B cell (primary cell): ENCODE data around the gene GLIS1. TPM values are rescaled to one million over a fixed set of nuclear protein-coding genes. Genes with fewer than 3 reads are reported as not detected.

ENCODE experiments used
- ATAC-seq: fragments of 200-7000 bp; cut with Tn5 transposase; one replicate; pipeline ENCODE4 v1.10.0; 2021; ENCODE audit warnings: low read depth, mild to moderate bottlenecking, moderate number of reproducible peaks, moderate library complexity
- CTCF ChIA-PET: fragments of 350-600 bp; sonication (Branson Sonifier 250); formaldehyde crosslinking; loops from one replicate; lab custom pipeline; 2021; ENCODE audit warnings: antibody characterized with exemption, inconsistent platforms; lab: Charles Lee
- POLR2A ChIA-PET: fragments of 350-600 bp; sonication (Branson Sonifier 250); formaldehyde crosslinking; loops from one replicate; lab custom pipeline; 2021; ENCODE audit warnings: antibody characterized with exemption; lab: Charles Lee
- DNase-seq: peaks from one replicate; pipeline ENCODE4 v3.0.0; 2013
- H2AFZ ChIP-seq: 2 replicates; pipeline ENCODE4 v1.6.1; 2012; ENCODE audit warnings: mild to moderate bottlenecking, low read depth, low read length; ENCODE audit not compliant: insufficient read depth, poor library complexity, severe bottlenecking
- H3K27ac ChIP-seq, 2 donors: 1 replicate in 1 of 2; 2 replicates in 1 of 2; pipeline ENCODE4 v1.5.1; 2012 to 2013; ENCODE audit warnings: low read length in 2 of 2, mild to moderate bottlenecking in 2 of 2, moderate library complexity in 1 of 2
- H3K27me3 ChIP-seq, 4 experiments: fragments of 200-600 bp in 1 of 4; sonication (generic) in 1 of 4; replicated peaks in 1 of 4; 1 replicate in 2 of 4; 2 replicates in 2 of 4; pipeline versions ENCODE4 v1.6.1 to v1.7.0; 2013 to 2016; ENCODE audit warnings: low read length in 3 of 4, mild to moderate bottlenecking in 2 of 4, mixed read lengths in 1 of 4, moderate library complexity in 1 of 4; ENCODE audit not compliant: insufficient read depth in 4 of 4, control insufficient read depth in 3 of 4; ENCODE audit errors: control extremely low read depth in 1 of 4
- H3K36me3 ChIP-seq, 2 experiments: replicated peaks in 1 of 2; 1 replicate in 1 of 2; 2 replicates in 1 of 2; pipeline versions ENCODE4 v1.6.1 to v1.7.1; 2013; ENCODE audit warnings: low read length in 1 of 2; ENCODE audit not compliant: insufficient read depth in 2 of 2, control insufficient read depth in 1 of 2; ENCODE audit errors: control extremely low read depth in 1 of 2, extremely low read depth in 1 of 2
- H3K4me1 ChIP-seq, 2 donors: fragments of 200-600 bp in 1 of 2; sonication (generic) in 1 of 2; 1 replicate in 1 of 2; 2 replicates in 1 of 2; pipeline versions ENCODE4 v1.5.1 to v1.6.1; 2013 to 2017; ENCODE audit warnings: low read length in 2 of 2; ENCODE audit not compliant: control insufficient read depth in 2 of 2, insufficient read depth in 2 of 2
- H3K4me2 ChIP-seq: replicated peaks from 2 replicates; pipeline ENCODE3; 2012; ENCODE audit warnings: mild to moderate bottlenecking, low read depth, low read length; ENCODE audit not compliant: poor library complexity, severe bottlenecking
- H3K4me3 ChIP-seq, 5 experiments: fragments of 200-600 bp in 1 of 5; sonication (generic) in 1 of 5; 1 replicate in 3 of 5; 2 replicates in 2 of 5; pipeline versions ENCODE4 v1.5.1 to v1.7.0; 2011 to 2016; ENCODE audit warnings: low read length in 4 of 5, mild to moderate bottlenecking in 4 of 5, low read depth in 2 of 5, control low read depth in 1 of 5, moderate library complexity in 1 of 5; ENCODE audit not compliant: insufficient read depth in 1 of 5; ENCODE audit errors: control extremely low read depth in 1 of 5, extremely low read depth in 1 of 5
- H3K79me2 ChIP-seq: fragments of 200-600 bp; sonication (generic); one replicate; pipeline ENCODE4 v1.6.0; 2016; ENCODE audit warnings: low read length; ENCODE audit not compliant: control insufficient read depth, insufficient read depth
- H3K9ac ChIP-seq: fragments of 200-600 bp; sonication (generic); 2 replicates; pipeline ENCODE4 v1.6.1; 2017; ENCODE audit warnings: mild to moderate bottlenecking, low read length, moderate library complexity
- H3K9me3 ChIP-seq, 3 donors: one replicate each; pipeline versions ENCODE4 v1.6.1 to v1.7.1; 2013; ENCODE audit warnings: low read length in 2 of 3; ENCODE audit not compliant: control insufficient read depth in 2 of 3, insufficient read depth in 1 of 3; ENCODE audit errors: control extremely low read depth in 1 of 3
- H4K20me1 ChIP-seq: 2 replicates; pipeline ENCODE4 v1.6.0; 2012; ENCODE audit warnings: mild to moderate bottlenecking, low read length; ENCODE audit not compliant: insufficient read depth, control insufficient read depth, poor library complexity, severe bottlenecking
- H3K27ac Mint-ChIP-seq: one replicate; pipeline ENCODE4 v1.8.0; 2021; ENCODE audit warnings: mixed read lengths
- H3K27me3 Mint-ChIP-seq: one replicate; pipeline ENCODE4 v1.8.0; 2021; ENCODE audit warnings: mixed read lengths
- H3K4me1 Mint-ChIP-seq: one replicate; pipeline ENCODE4 v1.8.0; 2021; ENCODE audit warnings: mixed read lengths
- H3K4me3 Mint-ChIP-seq: one replicate; pipeline ENCODE4 v1.8.0; 2021; ENCODE audit warnings: mixed read lengths
- H3K9me3 Mint-ChIP-seq: one replicate; pipeline ENCODE4 v1.8.0; 2022; ENCODE audit warnings: mixed read lengths; ENCODE audit not compliant: insufficient read depth
- CTCF ChIP-seq: fragments of 200-600 bp; IDR thresholded peaks from one replicate; pipeline ENCODE4 v1.8.0; 2022; ENCODE audit warnings: antibody characterized with exemption, mild to moderate bottlenecking
- EZH2 ChIP-seq: IDR thresholded peaks from 2 replicates; pipeline ENCODE4 v1.6.1; 2012; ENCODE audit warnings: borderline replicate concordance, low read depth, mild to moderate bottlenecking, moderate library complexity, low read length; ENCODE audit not compliant: insufficient read depth, poor library complexity, severe bottlenecking
- WGBS: methylation state at CpG from one replicate; pipeline ENCODE4 v1.1.5; 2013; ENCODE audit warnings: missing lambda C conversion rate; ENCODE audit not compliant: insufficient coverage; 5-methylcytosine and 5-hydroxymethylcytosine counted together
- intact Hi-C: fragments of 100-400 bp; cut with micrococcal nuclease; formaldehyde crosslinking; loops from one replicate; pipeline ENCODE4 v1.10.0; 2022
- polyA plus RNA-seq: library from polyadenylated mRNA; depleted of rRNA; stranded (reverse); fragments of >200 nt; gene quantifications from 2 replicates; pipeline ENCODE4 v1.2.3, GENCODE V29; 2012
- total RNA-seq, 2 donors: library from RNA; stranded (reverse); fragments of 120-200 nt in 1 of 2; gene quantifications; 1 replicate in 1 of 2; 2 replicates in 1 of 2; pipeline versions ENCODE4 v1.2.3 to v1.2.4, GENCODE V29; 2013 to 2022

Gene GLIS1
- total and polyA plus RNA-seq, 2 donors (not counting 1 experiment from before 2014, with no cell fraction given), result not detected

GRCh38 chr1:53508991-53509666 lies 229.8 kb downstream of the GLIS1 start:
- no peak overlapping the region for H3K27ac Mint-ChIP-seq
- Histone ChIP-seq H3K27me3 (no peaks in the 10 kb centered on the region), H3K9me3 (no peaks in the 10 kb centered on the region), H3K27ac (no peak overlapping the region), H3K79me2 (no peaks in the 10 kb centered on the region), H3K4me1 (no peaks in the 10 kb centered on the region), H2AFZ (no peak overlapping the region), H3K4me3 (no peak overlapping the region), H4K20me1 (no peaks in the 10 kb centered on the region), H3K4me2 (no peak overlapping the region), H3K36me3 (no peaks in the 10 kb centered on the region), H3K9ac (no peak overlapping the region)
- ATAC-seq (no peak), DNase-seq (no peak)
- H3K27me3 Mint-ChIP-seq, result no peaks in the 10 kb centered on the region
- ChIA-PET CTCF (no interaction called here), POLR2A (no interaction called here)
- intact Hi-C loops, result no loop called here
- H3K4me1 Mint-ChIP-seq, result no peaks in the 10 kb centered on the region
- no peak for TF ChIP-seq EZH2
- no peak for TF ChIP-seq CTCF
- no peaks in the 10 kb centered on the region for H3K9me3 Mint-ChIP-seq
- WGBS, result 34% methylated on average over 23 of the region's 23 CpGs
- H3K4me3 Mint-ChIP-seq, result no peak overlapping the region

GRCh38 chr1:53508056-53508990 lies 230.6 kb downstream of the GLIS1 start:
- 92% methylated on average over 21 of the region's 22 CpGs for WGBS
- ChIA-PET CTCF (no interaction called here), POLR2A (no interaction called here)
- intact Hi-C loops, result no loop called here
- Mint-ChIP-seq H3K4me3 (no peak overlapping the region), H3K9me3 (no peaks in the 10 kb centered on the region), H3K4me1 (no peaks in the 10 kb centered on the region), H3K27ac (no peak overlapping the region), H3K27me3 (no peaks in the 10 kb centered on the region)
- H3K36me3 ChIP-seq, result no peaks in the 10 kb centered on the region
- H3K4me1 ChIP-seq, result no peaks in the 10 kb centered on the region
- no peak for DNase-seq
- no peaks in the 10 kb centered on the region for H4K20me1 ChIP-seq
- no peaks in the 10 kb centered on the region for H3K9me3 ChIP-seq
- ATAC-seq, result no peak
- no peak overlapping the region for H3K4me2 ChIP-seq
- no peak overlapping the region for H3K27ac ChIP-seq
- no peak for TF ChIP-seq CTCF
- no peak for TF ChIP-seq EZH2
- no peak overlapping the region for H3K9ac ChIP-seq
- H3K27me3 ChIP-seq, result no peaks in the 10 kb centered on the region
- no peaks in the 10 kb centered on the region for H3K79me2 ChIP-seq
- no peak overlapping the region for H2AFZ ChIP-seq
- no peak overlapping the region for H3K4me3 ChIP-seq
